ENCODE results near the gene HDAC4.

GRCh38 chr2:239307221-239307569, 93.6 kb downstream of the HDAC4 start:
- TF ChIP-seq ZNF462 (CRISPR knock-in tag; IDR thresholded peaks at IDR 0.05) (no peak), CTCF (conservative IDR thresholded peaks at IDR 0.05; ENCODE audit: low read depth in 2 of 2) (no peak), POLR2AphosphoS5 (IDR thresholded peaks at IDR 0.05; ENCODE audit: low read depth) (no peak), EZH2 (IDR thresholded peaks at IDR 0.05; ENCODE audit: low read depth, unreplicated experiment) (no peak), CREB1 (CRISPR knock-in tag; IDR thresholded peaks at IDR 0.05; ENCODE audit: low read depth) (no peak), REST (IDR thresholded peaks at IDR 0.05; ENCODE audit: unreplicated experiment) (no peak), ETS1 (IDR thresholded peaks at IDR 0.05) (no peak), JUNB (IDR thresholded peaks at IDR 0.05; ENCODE audit: unreplicated experiment) (no peak)

Data from GM23338 (cell line).